ENCODE measurements around the gene RTF2.
A peak's percentile ranks its signal among the peaks of the same experiment; 100 is the strongest.

RTF2 gene

GRCh38 chr20:56437196-56437960 lies 31.0 kb upstream of the RTF2 start:
- no peak for DNase-seq (ENCODE audit: low read depth in 4 of 4, low spot score in 1 of 4)

GRCh38 chr20:56438284-56438683 lies 30.1 kb upstream of the RTF2 start:
- no peak for DNase-seq (ENCODE audit: low read depth in 4 of 4, low spot score in 1 of 4)

- no peak for DNase-seq (ENCODE audit: low read depth in 4 of 4, low spot score in 1 of 4)
Observed at GRCh38 chr20:56439771-56440291, 28.6 kb upstream of the RTF2 start.

- peak in 2 of 4 experiments; percentile 25 to 30 for DNase-seq (ENCODE audit: low read depth in 4 of 4, low spot score in 1 of 4)
Observed at GRCh38 chr20:56440346-56441007, 27.9 kb upstream of the RTF2 start.

GRCh38 chr20:56442389-56443365 lies 25.8 kb upstream of the RTF2 start:
- DNase-seq (ENCODE audit: low read depth in 4 of 4, low spot score in 1 of 4) = no peak

GRCh38 chr20:56443654-56444540 lies 24.5 kb upstream of the RTF2 start:
- no peak for DNase-seq (ENCODE audit: low read depth in 4 of 4, low spot score in 1 of 4)

- DNase-seq (ENCODE audit: low read depth in 4 of 4, low spot score in 1 of 4) = no peak
Observed at GRCh38 chr20:56445130-56445529, 23.3 kb upstream of the RTF2 start.

GRCh38 chr20:56445540-56445939 lies 22.9 kb upstream of the RTF2 start:
- no peak for DNase-seq (ENCODE audit: low read depth in 4 of 4, low spot score in 1 of 4)

GRCh38 chr20:56447227-56447626 lies 21.2 kb upstream of the RTF2 start:
- no peak for DNase-seq (ENCODE audit: low read depth in 4 of 4, low spot score in 1 of 4)

GRCh38 chr20:56449459-56449858 lies 19.0 kb upstream of the RTF2 start:
- no peak for DNase-seq (ENCODE audit: low read depth in 4 of 4, low spot score in 1 of 4)

GRCh38 chr20:56451056-56451765 lies 17.2 kb upstream of the RTF2 start:
- no peak for DNase-seq (ENCODE audit: low read depth in 4 of 4, low spot score in 1 of 4)

- DNase-seq (ENCODE audit: low read depth in 4 of 4, low spot score in 1 of 4) = no peak
Observed at GRCh38 chr20:56453352-56453751, 15.1 kb upstream of the RTF2 start.

GRCh38 chr20:56454754-56455153 lies 13.7 kb upstream of the RTF2 start:
- DNase-seq (ENCODE audit: low read depth in 4 of 4, low spot score in 1 of 4) = no peak

- DNase-seq (ENCODE audit: low read depth in 4 of 4, low spot score in 1 of 4) = no peak
Observed at GRCh38 chr20:56458206-56458821, 10.1 kb upstream of the RTF2 start.

- DNase-seq (ENCODE audit: low read depth in 4 of 4, low spot score in 1 of 4) = no peak
Observed at GRCh38 chr20:56460459-56460858, 8.0 kb upstream of the RTF2 start.

GRCh38 chr20:56461576-56461975 lies 6.9 kb upstream of the RTF2 start:
- no peak for DNase-seq (ENCODE audit: low read depth in 4 of 4, low spot score in 1 of 4)

GRCh38 chr20:56463428-56463827 lies 5.0 kb upstream of the RTF2 start:
- DNase-seq (ENCODE audit: low read depth in 4 of 4, low spot score in 1 of 4) = no peak

GRCh38 chr20:56465997-56466396 lies 2.4 kb upstream of the RTF2 start:
- DNase-seq (ENCODE audit: low read depth in 4 of 4, low spot score in 1 of 4) = no peak

- DNase-seq (ENCODE audit: low read depth in 4 of 4, low spot score in 1 of 4) = no peak
Observed at GRCh38 chr20:56467968-56468315, 485 bp upstream of the RTF2 start.
